A549 (cell line): ENCODE measurements around the gene PLK1. TPM values are rescaled to one million over a fixed set of nuclear protein-coding genes. Genes with fewer than 3 reads are reported as not detected.

ENCODE experiments used
- ATAC-seq, 2 experiments: fragments of 200-7000 bp in 1 of 2; fragments of >200 bp in 1 of 2; cut with Nextera tagmentation in 1 of 2; cut with Tn5 transposase in 1 of 2; 3 replicates each; pipeline versions ENCODE4 v1.8.0 to v1.9.1; 2018 to 2020; ENCODE audit warnings: mild to moderate bottlenecking in 1 of 2, moderate library complexity in 1 of 2
- CTCF ChIA-PET: fragments of 300-600 bp; sonication (Branson Sonifier 250); formaldehyde crosslinking; extraction: SDS; loops from one replicate; lab custom pipeline; 2021; ENCODE audit warnings: antibody characterized with exemption, inconsistent platforms; lab: Yijun Ruan, JAX
- POLR2A ChIA-PET: fragments of 350-600 bp; formaldehyde crosslinking; extraction: SDS; loops from one replicate; lab custom pipeline; 2021; ENCODE audit warnings: antibody characterized with exemption, inconsistent platforms; lab: Yijun Ruan, JAX
- DNase-seq, 2 experiments: peaks; one replicate each; pipeline versions ENCODE4 v3.0.0 to v3.0.0-alpha.2; 2011 to 2016; ENCODE audit warnings: low read depth in 1 of 2, low spot score in 1 of 2
- FAIRE-seq: peaks from 2 replicates; lab custom pipeline; 2011; peaks lifted over from hg19 to GRCh38; lab: Jason Lieb, UNC
- H3K27ac ChIP-seq, 2 experiments: fragments of >200 bp; sonication (Bioruptor Twin); formaldehyde crosslinking; 3 replicates each; pipeline ENCODE4 v1.5.1; 2016 to 2017
- H3K4me1 ChIP-seq: fragments of >200 bp; sonication (Bioruptor Twin); formaldehyde crosslinking; 3 replicates; pipeline ENCODE4 v1.6.1; 2016
- H3K4me2 ChIP-seq: fragments of >200 bp; sonication (Bioruptor Twin); formaldehyde crosslinking; 3 replicates; pipeline ENCODE4 v1.6.1; 2016
- H3K4me3 ChIP-seq: fragments of >200 bp; sonication (Bioruptor Twin); formaldehyde crosslinking; 3 replicates; pipeline ENCODE4 v1.5.1; 2016
- H3K9me3 ChIP-seq: fragments of >200 bp; sonication (Bioruptor Twin); formaldehyde crosslinking; 3 replicates; pipeline ENCODE4 v1.6.1; 2016
- CBX2 ChIP-seq: fragments of 200-600 bp; sonication (generic); IDR thresholded peaks from 2 replicates; pipeline ENCODE4 v1.6.1; 2016; ENCODE audit warnings: low read depth, mild to moderate bottlenecking, borderline replicate concordance
- CEBPB ChIP-seq, 2 experiments: fragments of >200 bp in 1 of 2; sonication (Bioruptor Twin) in 1 of 2; formaldehyde crosslinking in 1 of 2; IDR thresholded peaks; 2 replicates each; pipeline ENCODE4 v1.6.1; 2012 to 2016
- CHD2 ChIP-seq: fragments of 150-350 bp; IDR thresholded peaks from 2 replicates; pipeline ENCODE4 v1.6.1; 2014; ENCODE audit warnings: low read length; ENCODE audit not compliant: partially characterized antibody
- ELK1 ChIP-seq: fragments of 150-350 bp; IDR thresholded peaks from 2 replicates; pipeline ENCODE4 v1.6.1; 2014; ENCODE audit warnings: low read depth, mild to moderate bottlenecking, low read length
- GATA3 ChIP-seq: IDR thresholded peaks from 2 replicates; pipeline ENCODE4 v1.6.1; 2012; ENCODE audit warnings: borderline replicate concordance
- HOXB13 ChIP-seq: fragments of 250-450 bp; sonication (Bioruptor Pico); IDR thresholded peaks from 2 replicates; pipeline ENCODE4 v1.5.0; 2020; ENCODE audit warnings: low read depth, mild to moderate bottlenecking, moderate library complexity
- JUNB ChIP-seq: fragments of >200 bp; sonication (Bioruptor Twin); formaldehyde crosslinking; IDR thresholded peaks from 2 replicates; pipeline ENCODE4 v1.6.1; 2016
- NR3C1 ChIP-seq: fragments of >200 bp; sonication (Bioruptor Twin); formaldehyde crosslinking; IDR thresholded peaks from 3 replicates; pipeline ENCODE4 v1.6.1; 2017
- POLR2AphosphoS2 ChIP-seq: conservative IDR thresholded peaks from 2 replicates; pipeline ENCODE4 v1.6.1; 2012; ENCODE audit warnings: low read length, improper control_type of control experiment, inconsistent platforms
- RARB ChIP-seq: fragments of 250-450 bp; sonication (Bioruptor Pico); IDR thresholded peaks from 2 replicates; pipeline ENCODE4 v1.8.0; 2021; ENCODE audit warnings: mild to moderate bottlenecking, moderate library complexity
- RNF2 ChIP-seq: fragments of 200-600 bp; sonication (generic); IDR thresholded peaks from 2 replicates; pipeline ENCODE4 v1.6.1; 2016; ENCODE audit warnings: low read depth, mild to moderate bottlenecking, antibody characterized with exemption, moderate library complexity, borderline replicate concordance
- TFCP2L1 ChIP-seq: fragments of 250-450 bp; sonication (Bioruptor Pico); IDR thresholded peaks from 2 replicates; pipeline ENCODE4 v1.5.0; 2021; ENCODE audit warnings: mild to moderate bottlenecking
- ZC3H11A ChIP-seq: fragments of 450-650 bp; IDR thresholded peaks from 2 replicates; pipeline ENCODE4 v1.6.1; 2014; ENCODE audit warnings: antibody characterized with exemption, mild to moderate bottlenecking
- ZFP36 ChIP-seq: fragments of 450-650 bp; IDR thresholded peaks from 2 replicates; pipeline ENCODE4 v1.6.1; 2014; ENCODE audit warnings: borderline replicate concordance; ENCODE audit not compliant: partially characterized antibody
- WGBS: methylation state at CpG from one replicate; pipeline ENCODE4 v1.1.6; 2017; ENCODE audit errors: missing lambda C conversion rate; 5-methylcytosine and 5-hydroxymethylcytosine counted together
- polyA plus RNA-seq, 4 experiments: library from polyadenylated mRNA; depleted of rRNA in 3 of 4; stranded (reverse); fragments of >200 nt; fragmentation: RNase III in 1 of 4; extraction: RNeasy Plus Mini Kit Qiagen cat#74134 plus additional on column Dnase treatment in 1 of 4; gene quantifications; 2 replicates in 3 of 4; 3 replicates in 1 of 4; pipeline ENCODE4 v1.2.3, GENCODE V29; 2011 to 2017
- TF ChIP-seq, protein P1 (sequence below): fragments of >200 bp; sonication (Bioruptor Twin); formaldehyde crosslinking; IDR thresholded peaks from 2 replicates; pipeline ENCODE4 v1.6.1; 2016
- TF ChIP-seq, protein P2 (sequence below): fragments of 250-450 bp; sonication (Bioruptor Pico); IDR thresholded peaks from 2 replicates; pipeline ENCODE4 v1.5.0; 2021; ENCODE audit warnings: mild to moderate bottlenecking, moderate library complexity, borderline replicate concordance
- TF ChIP-seq, protein P3 (sequence below): IDR thresholded peaks from 2 replicates; pipeline ENCODE4 v1.6.1; 2012

Gene PLK1
- polyA plus RNA-seq, 2 of the 4 experiments (the other 2 are of a cell fraction): 71.9 to 114 TPM

DNA sequence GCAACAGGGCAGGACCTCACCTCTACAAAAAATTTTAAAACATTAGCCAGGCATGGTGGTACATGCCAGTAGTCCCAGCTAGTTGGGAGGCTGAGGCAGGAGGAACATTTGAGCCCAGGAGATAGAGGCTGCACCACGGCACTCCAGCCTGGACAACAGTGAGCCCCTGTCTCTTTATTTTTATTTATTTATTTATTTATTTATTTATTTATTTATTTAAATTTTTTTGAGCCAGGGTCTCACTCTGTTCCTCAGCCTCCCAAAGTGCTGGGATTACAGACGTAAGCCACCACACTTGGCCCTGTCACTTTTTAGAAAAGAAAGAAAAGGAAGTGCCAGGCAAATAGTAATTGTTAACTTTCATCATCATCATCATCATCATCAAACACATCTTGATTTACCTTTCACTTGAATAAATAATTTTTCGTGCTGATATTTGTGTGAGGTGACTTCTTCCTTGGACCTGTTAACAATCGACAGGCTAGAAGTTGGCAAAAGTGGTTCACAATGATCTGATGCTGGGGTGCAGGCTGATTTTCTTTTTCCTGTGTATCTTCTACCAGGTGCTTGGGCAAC is 44.1 kb upstream of the PLK1 start:
- Histone ChIP-seq H3K4me3 (no peak overlapping the region), H3K4me2 (no peak overlapping the region), H3K9me3 (no peaks in the 10 kb centered on the region), H3K4me1 (peaks cover under 1% of the 10 kb centered on the region; the same call in 2 of the 3 replicates), H3K27ac (no peak overlapping the region)
- 87% methylated on average over 4 of the region's 4 CpGs for WGBS
- POLR2A ChIA-PET: no interaction called here
- CTCF ChIA-PET: no interaction called here
- ATAC-seq (no peak), DNase-seq (no peak), FAIRE-seq (no peak)
- no peak for TF ChIP-seq POLR2AphosphoS2
- peak; percentile 46 for TF ChIP-seq ZC3H11A
- TF ChIP-seq CHD2: no peak
- no peak for TF ChIP-seq HOXB13 (CRISPR knock-in tag)
- TF ChIP-seq CBX2: no peak
- TF ChIP-seq NR3C1: no peak
- TF ChIP-seq GATA3: no peak
- no peak for TF ChIP-seq ZFP36

DNA sequence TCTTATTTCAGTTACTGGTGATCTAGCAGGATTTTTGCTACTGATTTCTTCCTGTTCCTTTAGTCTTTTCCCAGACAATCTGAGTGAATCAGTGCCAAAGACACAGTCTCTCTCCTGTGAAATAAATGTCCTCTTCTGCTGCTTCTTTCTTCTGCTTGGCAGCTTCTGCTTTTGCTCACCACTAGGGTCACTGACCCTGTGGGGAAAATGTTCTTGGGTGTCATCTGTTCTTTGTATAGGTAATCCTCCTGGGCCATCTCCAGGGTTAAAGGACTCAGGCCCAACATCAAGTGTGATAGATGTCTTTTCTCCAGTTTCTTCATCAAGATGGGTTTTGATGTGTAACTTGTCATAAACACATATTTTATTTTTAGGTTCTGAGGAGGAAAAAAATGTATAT is 42.7 kb upstream of the PLK1 start:
- no peak overlapping the region for H3K4me3 ChIP-seq
- no peak overlapping the region for H3K27ac ChIP-seq
- no peak for FAIRE-seq
- DNase-seq: no peak
- ATAC-seq: 0 out of 6 replicates have a peak, but pooled peaks of 1 of the 2 experiments have one; percentile 39
- TF ChIP-seq ELK1 (no peak), GATA3 (no peak), CEBPB (IDR thresholded peaks at IDR 0.05) (no peak), JUNB (no peak)
- TF ChIP-seq, protein P1, sequence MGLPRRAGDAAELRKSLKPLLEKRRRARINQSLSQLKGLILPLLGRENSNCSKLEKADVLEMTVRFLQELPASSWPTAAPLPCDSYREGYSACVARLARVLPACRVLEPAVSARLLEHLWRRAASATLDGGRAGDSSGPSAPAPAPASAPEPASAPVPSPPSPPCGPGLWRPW: no peak
- TF ChIP-seq, protein P2, sequence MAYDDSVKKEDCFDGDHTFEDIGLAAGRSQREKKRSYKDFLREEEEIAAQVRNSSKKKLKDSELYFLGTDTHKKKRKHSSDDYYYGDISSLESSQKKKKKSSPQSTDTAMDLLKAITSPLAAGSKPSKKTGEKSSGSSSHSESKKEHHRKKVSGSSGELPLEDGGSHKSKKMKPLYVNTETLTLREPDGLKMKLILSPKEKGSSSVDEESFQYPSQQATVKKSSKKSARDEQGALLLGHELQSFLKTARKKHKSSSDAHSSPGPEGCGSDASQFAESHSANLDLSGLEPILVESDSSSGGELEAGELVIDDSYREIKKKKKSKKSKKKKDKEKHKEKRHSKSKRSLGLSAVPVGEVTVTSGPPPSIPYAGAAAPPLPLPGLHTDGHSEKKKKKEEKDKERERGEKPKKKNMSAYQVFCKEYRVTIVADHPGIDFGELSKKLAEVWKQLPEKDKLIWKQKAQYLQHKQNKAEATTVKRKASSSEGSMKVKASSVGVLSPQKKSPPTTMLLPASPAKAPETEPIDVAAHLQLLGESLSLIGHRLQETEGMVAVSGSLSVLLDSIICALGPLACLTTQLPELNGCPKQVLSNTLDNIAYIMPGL (CRISPR knock-in tag): no peak
- TF ChIP-seq, all 56 proteins: peak for 0
- CTCF ChIA-PET: no interaction called here
- no peaks in the 10 kb centered on the region for H3K9me3 ChIP-seq
- POLR2A ChIA-PET: no interaction called here
- no peak overlapping the region for H3K4me2 ChIP-seq
- peaks cover 7% of the 10 kb centered on the region; the same call in 2 of the 3 replicates for H3K4me1 ChIP-seq

- CTCF ChIA-PET: interaction anchor here (0.7 to 1.5 kb wide), 3 partner anchors 10 to 31 kb away, joined by 3 to 4 read pairs (median 3); no protein-coding TSS in a partner anchor
- POLR2A ChIA-PET: no interaction called here
- Histone ChIP-seq H3K9me3 (no peaks in the 10 kb centered on the region), H3K4me3 (peak overlapping the region; percentile 84), H3K4me1 (peaks cover 16% of the 10 kb centered on the region; the same call in 2 of the 3 replicates), H3K4me2 (peak overlapping the region; percentile 99), H3K27ac (peak overlapping the region; percentile 79 to 97)
- FAIRE-seq: no peak
- TF ChIP-seq CHD2: no peak
- no peak for TF ChIP-seq RARB (CRISPR knock-in tag)
- TF ChIP-seq TFCP2L1 (CRISPR knock-in tag): no peak
- TF ChIP-seq, protein P3, sequence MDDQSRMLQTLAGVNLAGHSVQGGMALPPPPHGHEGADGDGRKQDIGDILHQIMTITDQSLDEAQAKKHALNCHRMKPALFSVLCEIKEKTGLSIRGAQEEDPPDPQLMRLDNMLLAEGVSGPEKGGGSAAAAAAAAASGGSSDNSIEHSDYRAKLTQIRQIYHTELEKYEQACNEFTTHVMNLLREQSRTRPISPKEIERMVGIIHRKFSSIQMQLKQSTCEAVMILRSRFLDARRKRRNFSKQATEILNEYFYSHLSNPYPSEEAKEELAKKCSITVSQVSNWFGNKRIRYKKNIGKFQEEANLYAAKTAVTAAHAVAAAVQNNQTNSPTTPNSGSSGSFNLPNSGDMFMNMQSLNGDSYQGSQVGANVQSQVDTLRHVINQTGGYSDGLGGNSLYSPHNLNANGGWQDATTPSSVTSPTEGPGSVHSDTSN: no peak
- no peak for TF ChIP-seq RNF2
- under 1% methylated on average over 8 of the region's 8 CpGs for WGBS
- no peak; a peak in 1 of 6 replicates for ATAC-seq
- DNase-seq: peak in 1 of 2 experiments; percentile 34
Measured at GRCh38 chr16:23640615-23640930, 38.1 kb upstream of the PLK1 start.
